ENCODE measurements around the gene PLEKHA3. TPM values are rescaled to one million over a fixed set of nuclear protein-coding genes. Genes with fewer than 3 reads are reported as not detected.

The PLEKHA3 gene
- total and polyA plus RNA-seq, 2 of the 4 experiments (the other 2 are of a cell fraction): 3.9 to 5.5 TPM

- dilution Hi-C loops (cut with HindIII; ENCODE audit: low sequenced_read_pairs, unreplicated experiment): no loop called here
- TF ChIP-seq FOS (IDR thresholded peaks at IDR 0.05; ENCODE audit: low read depth, low read length): no peak
- no peak for TF ChIP-seq SMC3 (IDR thresholded peaks at IDR 0.05; ENCODE audit: low read depth, low read length)
- no peak for TF ChIP-seq MAFK (IDR thresholded peaks at IDR 0.05; ENCODE audit: low read depth, low read length)
- TF ChIP-seq RCOR1 (IDR thresholded peaks at IDR 0.05; ENCODE audit: insufficient replicate concordance, low read length): no peak
- TF ChIP-seq BHLHE40 (IDR thresholded peaks at IDR 0.05; ENCODE audit: low read depth, low read length): no peak
- TF ChIP-seq CEBPB (IDR thresholded peaks at IDR 0.05; ENCODE audit: low read depth, low read length): no peak
- no peak for TF ChIP-seq RAD21 (IDR thresholded peaks at IDR 0.05; ENCODE audit: low read length)
- TF ChIP-seq MXI1 (IDR thresholded peaks at IDR 0.05; ENCODE audit: borderline replicate concordance, low read depth, low read length): no peak
- TF ChIP-seq RFX5 (IDR thresholded peaks at IDR 0.05; ENCODE audit: low read depth, low read length): no peak
- TF ChIP-seq MAZ (IDR thresholded peaks at IDR 0.05; ENCODE audit: borderline replicate concordance, low read depth, low read length): no peak
- TF ChIP-seq NFE2L2 (IDR thresholded peaks at IDR 0.05; ENCODE audit: low read depth, low read length): no peak
- TF ChIP-seq ELK1 (IDR thresholded peaks at IDR 0.05; ENCODE audit: borderline replicate concordance, low read depth, low read length): no peak
- no peak for TF ChIP-seq CHD1 (IDR thresholded peaks at IDR 0.05; ENCODE audit: low read depth, low read length)
- TF ChIP-seq POLR2A (IDR thresholded peaks at IDR 0.05; ENCODE audit: low read depth, low read length): no peak
- no peak for TF ChIP-seq USF2 (IDR thresholded peaks at IDR 0.05; ENCODE audit: low read depth, low read length)
- TF ChIP-seq CTCF (conservative IDR thresholded peaks at IDR 0.05; ENCODE audit: low read depth, low read length): no peak
These were observed 48.9 kb downstream of the PLEKHA3 start for GRCh38 chr2:178529194-178529593.

More at GRCh38 chr2:178529194-178529593, 48.9 kb downstream of the PLEKHA3 start:
- Histone ChIP-seq H3K4me2 (ENCODE audit: low read depth, low read length) (no peak overlapping the region), H2AK5ac (ENCODE audit: low read depth, low read length) (no peak overlapping the region), H3K4me1 (ENCODE audit: control insufficient read depth, insufficient read depth, low read length) (no peaks in the 10 kb centered on the region), H3K14ac (replicated peaks; ENCODE audit: low read depth, low read length) (no peak overlapping the region), H3K18ac (ENCODE audit: low read depth, low read length) (no peak overlapping the region), H2AK9ac (replicated peaks; ENCODE audit: low read depth, low read length, poor library complexity) (no peak overlapping the region), H2AFZ (replicated peaks; ENCODE audit: low read length, poor library complexity) (no peak overlapping the region), H2BK15ac (ENCODE audit: low read depth, low read length) (no peak overlapping the region), H2BK120ac (ENCODE audit: low read depth, low read length) (no peak overlapping the region), H3K9me1 (ENCODE audit: insufficient read depth, low read length) (no peaks in the 10 kb centered on the region; the same call in 1 of the 2 replicates), H3K23ac (ENCODE audit: low read depth, low read length) (no peak overlapping the region), H2BK20ac (ENCODE audit: low read depth, low read length) (no peak overlapping the region), H3K4ac (ENCODE audit: low read depth, low read length) (no peak overlapping the region), H4K91ac (ENCODE audit: insufficient read depth, low read depth, low read length) (no peak overlapping the region), H2BK5ac (ENCODE audit: low read depth, low read length, poor library complexity, severe bottlenecking) (no peak overlapping the region), H3K9me3 (ENCODE audit: control insufficient read depth, insufficient read depth, low read length) (no peaks in the 10 kb centered on the region), H4K5ac (ENCODE audit: low read depth, low read length) (no peak overlapping the region), H3K4me3 (ENCODE audit: insufficient read depth, low read depth, low read length) (no peak overlapping the region), H3K36me3 (ENCODE audit: control insufficient read depth, insufficient read depth, low read length) (peaks cover 15% of the 10 kb centered on the region), H4K8ac (ENCODE audit: low read depth in 2 of 2, low read length in 2 of 2) (no peak overlapping the region), H3K79me1 (ENCODE audit: low read depth in 1 of 2, low read length in 2 of 2) (peaks cover 9 to 50% of the 10 kb centered on the region in 2 experiments; a peak in 3 of 4 replicates), H3K9ac (ENCODE audit: low read depth, low read length) (no peak overlapping the region), H3K56ac (ENCODE audit: extremely low read depth, insufficient read depth, low read length) (no peak overlapping the region), H4K20me1 (ENCODE audit: insufficient read depth, low read length) (no peaks in the 10 kb centered on the region), H3K27me3 (ENCODE audit: control insufficient read depth, insufficient read depth, low read length) (no peaks in the 10 kb centered on the region), H3K27ac (ENCODE audit: insufficient read depth, low read length) (no peak overlapping the region)
- CTCF ChIA-PET: no interaction called here
- no TSS peak for BruUV-seq (replicated peaks)
- intact Hi-C loops (cut with micrococcal nuclease): no loop called here
- in situ Hi-C loops (cut with MboI; ENCODE audit: low sequenced_read_pairs): no loop called here
- no CpG with 5 or more reads among the region's 2 CpGs for WGBS, 2 experiments (ENCODE audit: extremely low coverage in 2 of 2, insufficient read length in 1 of 2)
- POLR2A ChIA-PET (ENCODE audit: unreplicated experiment): no interaction called here
- no peak for ATAC-seq (ENCODE audit: low read depth)
- DNase-seq: no peak
